Measurements from ENCODE around the gene ITSN2.

ITSN2 gene

DNA sequence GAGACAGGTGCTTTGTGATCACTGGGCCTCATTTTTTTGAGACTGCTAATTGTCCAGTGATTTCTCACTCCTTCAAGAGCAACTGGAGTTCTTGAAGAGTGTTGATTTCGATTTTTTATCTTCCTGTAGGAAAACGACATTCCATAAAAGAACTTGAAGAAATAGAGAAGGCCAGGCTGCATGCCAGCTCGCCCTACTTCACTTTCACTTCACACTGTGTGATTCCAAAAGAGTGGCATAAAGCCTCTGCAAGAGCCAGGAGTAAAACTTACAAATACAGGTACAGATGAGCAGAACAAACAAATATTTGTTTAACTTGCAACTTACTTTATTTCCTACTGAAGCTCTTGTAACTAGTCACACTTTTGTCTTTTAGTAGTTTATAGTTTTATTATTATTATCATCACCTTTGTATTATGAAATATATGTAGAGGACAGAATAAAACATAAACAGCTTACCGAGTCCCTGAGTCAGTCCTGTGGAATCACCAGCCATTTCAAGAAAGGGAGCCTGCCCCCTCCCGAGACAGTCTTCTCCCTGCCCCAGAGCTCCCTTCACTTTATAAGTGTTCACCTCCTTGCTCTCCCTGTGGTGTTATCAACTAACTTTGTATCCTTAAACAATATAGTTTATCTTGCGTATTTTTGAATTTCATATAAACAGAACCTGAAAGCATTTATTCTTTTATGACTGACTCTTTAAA, 176.8 kb downstream of the ITSN2 start:
- DNase-seq (ENCODE audit: low read depth in 1 of 2, low spot score in 1 of 2) = no peak

DNA sequence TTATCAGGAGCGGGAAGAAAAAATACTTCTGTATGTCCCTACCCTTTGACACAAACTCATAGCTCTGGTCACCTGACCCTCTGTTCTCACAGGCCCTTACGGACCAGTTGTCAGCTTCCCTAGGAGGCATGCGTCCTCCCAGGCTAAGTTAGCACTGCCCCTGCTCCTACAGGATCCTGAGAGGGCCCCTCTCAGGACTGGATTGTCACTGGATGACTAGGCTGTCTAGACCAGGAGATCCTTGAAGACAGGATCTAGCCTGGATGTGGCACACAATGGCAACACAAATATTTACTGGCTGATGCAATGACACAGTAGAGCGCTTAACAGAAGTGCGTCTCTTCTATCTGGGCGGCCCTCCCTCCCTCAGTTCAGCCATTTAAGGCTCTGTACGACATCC, 177.8 kb downstream of the ITSN2 start:
- no peak for DNase-seq (ENCODE audit: low read depth in 1 of 2, low spot score in 1 of 2)

DNA sequence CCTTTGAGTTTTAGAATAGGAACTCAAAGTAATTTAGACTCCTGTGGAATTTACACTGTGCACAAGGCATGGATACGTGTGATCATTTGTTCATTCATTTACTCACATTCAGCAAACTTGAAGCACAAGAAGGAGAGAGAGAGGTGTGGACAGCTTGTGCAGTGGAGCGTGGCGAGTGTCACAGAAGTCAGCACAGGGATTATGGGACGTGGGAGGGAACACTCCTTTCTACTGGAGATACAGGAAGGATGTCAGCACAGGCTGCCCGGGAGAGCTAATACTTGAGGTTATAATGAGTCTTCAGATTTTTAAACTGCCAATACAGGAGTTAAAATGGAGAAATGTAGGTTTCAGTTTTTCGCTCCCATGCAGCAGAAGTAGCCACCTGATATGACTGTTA, 178.5 kb downstream of the ITSN2 start:
- no peak for DNase-seq (ENCODE audit: low read depth in 1 of 2, low spot score in 1 of 2)

DNA sequence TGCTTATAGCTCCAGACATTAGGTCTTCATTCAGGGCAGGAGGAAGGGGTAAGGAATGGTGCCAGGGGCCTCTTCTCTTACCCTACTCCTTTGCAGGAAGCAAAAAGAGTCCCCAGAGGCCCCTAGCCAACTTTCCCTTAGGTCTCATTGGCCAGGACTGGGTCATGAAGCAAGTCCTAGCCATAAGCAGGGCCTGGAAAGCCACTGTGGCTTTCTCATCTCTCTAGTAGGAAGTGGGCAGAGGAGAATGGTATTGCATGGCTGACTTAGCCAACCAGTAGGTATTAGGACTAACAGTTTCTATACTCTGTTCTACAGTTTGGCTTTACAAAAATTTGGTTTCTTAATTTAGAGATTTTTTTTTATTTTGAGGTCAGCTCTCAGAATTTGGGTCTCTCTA, 180.7 kb downstream of the ITSN2 start:
- no peak for DNase-seq (ENCODE audit: low read depth in 1 of 2, low spot score in 1 of 2)

- no peak for DNase-seq (ENCODE audit: low read depth in 1 of 2, low spot score in 1 of 2)
Measured at GRCh38 chr2:24176326-24176725, 184.0 kb downstream of the ITSN2 start.

GRCh38 chr2:24175631-24176187, 184.6 kb downstream of the ITSN2 start:
- no peak for DNase-seq (ENCODE audit: low read depth in 1 of 2, low spot score in 1 of 2)

DNA sequence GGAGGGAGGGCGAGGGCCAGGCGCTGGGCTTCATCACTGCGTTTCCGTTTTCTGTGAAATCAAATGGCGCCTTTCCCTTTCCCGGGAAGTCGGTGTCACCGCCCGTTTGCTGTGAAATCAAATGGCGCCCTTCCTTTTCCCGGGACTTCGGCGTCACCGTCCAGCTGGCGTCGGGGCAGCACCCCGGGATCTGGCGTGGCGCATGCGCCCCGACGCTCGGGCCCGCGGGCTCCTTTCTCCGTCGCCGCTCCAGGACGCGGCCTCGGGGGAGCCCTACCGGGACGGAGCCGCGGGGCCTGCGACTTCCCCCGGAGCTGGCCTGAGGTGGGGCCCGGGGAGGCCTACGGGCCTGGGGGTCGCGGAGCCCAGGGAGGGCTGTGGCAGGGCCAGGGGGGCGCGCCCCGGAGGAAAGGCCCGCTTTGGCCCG, 185.5 kb downstream of the ITSN2 start, which contains the start of gene FAM228A:
TSS of gene FAM228A (plus strand) at position 203 of the 427 bp plus-strand sequence. CDS start 428 bp downstream, outside the sequence.
- DNase-seq (ENCODE audit: low read depth in 1 of 2, low spot score in 1 of 2) = no peak

GRCh38 chr2:24169023-24169422, 191.3 kb downstream of the ITSN2 start:
- DNase-seq (ENCODE audit: low read depth in 1 of 2, low spot score in 1 of 2) = no peak

- peak in 1 of 2 donors; percentile 11 for DNase-seq (ENCODE audit: low read depth in 1 of 2, low spot score in 1 of 2)
Measured at GRCh38 chr2:24164416-24164973, 195.8 kb downstream of the ITSN2 start.

DNA sequence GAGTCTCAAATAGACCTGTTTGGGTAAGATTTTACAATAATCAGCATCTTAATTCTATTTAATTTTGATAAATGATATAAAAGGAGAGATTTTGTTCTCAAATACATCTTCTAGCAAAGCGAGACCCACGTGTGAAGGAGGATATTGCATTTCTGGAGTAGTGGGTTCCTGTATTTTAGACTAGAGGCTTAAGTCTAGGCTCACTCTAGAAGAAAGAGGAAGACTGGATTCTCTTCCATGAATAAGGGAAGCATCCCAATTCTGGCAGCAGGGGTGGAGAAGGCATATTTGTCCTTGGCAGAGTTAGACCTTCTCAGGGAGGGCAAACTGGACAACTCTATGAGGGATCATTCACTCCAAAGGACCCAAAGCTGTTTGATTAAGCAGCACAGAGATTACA, 196.7 kb downstream of the ITSN2 start:
- no peak for DNase-seq (ENCODE audit: low read depth in 1 of 2, low spot score in 1 of 2)

DNA sequence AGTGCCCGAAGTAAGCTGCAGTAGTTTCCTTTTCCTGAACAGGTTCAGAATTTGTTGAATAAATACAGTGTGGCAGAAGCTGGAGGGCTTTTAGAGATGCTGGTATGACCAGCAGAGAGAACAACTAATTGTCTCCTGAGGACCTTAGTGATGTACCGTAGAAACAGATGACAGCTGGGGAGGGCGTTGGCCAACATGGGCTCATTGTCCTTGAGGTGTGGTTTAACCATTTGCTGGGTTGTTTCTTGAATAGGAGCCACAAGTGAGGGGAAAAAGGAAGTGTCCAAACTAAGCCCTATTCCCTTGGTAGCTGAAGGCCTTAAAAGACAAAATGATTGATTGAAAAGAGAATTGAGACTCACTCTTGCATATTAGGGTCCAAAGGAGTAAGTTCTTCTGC, 197.2 kb downstream of the ITSN2 start:
- no peak for DNase-seq (ENCODE audit: low read depth in 1 of 2, low spot score in 1 of 2)

DNA sequence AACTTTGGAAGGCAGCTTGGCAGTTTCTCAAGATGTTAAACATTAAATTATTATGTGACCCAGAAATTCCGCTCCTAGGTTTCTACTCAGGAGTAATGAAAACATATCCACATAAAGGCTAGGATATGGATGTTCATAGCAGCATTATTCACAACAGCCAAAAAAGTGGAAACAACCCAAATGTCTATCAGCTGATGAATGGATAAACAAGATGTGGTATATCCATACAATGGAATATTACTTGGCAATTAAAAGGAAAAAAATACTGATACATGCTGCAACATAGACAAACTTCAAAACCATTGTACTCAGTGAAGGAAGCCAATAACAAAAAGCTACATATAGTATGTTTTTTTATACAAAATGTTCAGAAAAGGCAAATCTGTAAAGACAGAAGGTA, 197.8 kb downstream of the ITSN2 start:
- no peak for DNase-seq (ENCODE audit: low read depth in 1 of 2, low spot score in 1 of 2)

DNA sequence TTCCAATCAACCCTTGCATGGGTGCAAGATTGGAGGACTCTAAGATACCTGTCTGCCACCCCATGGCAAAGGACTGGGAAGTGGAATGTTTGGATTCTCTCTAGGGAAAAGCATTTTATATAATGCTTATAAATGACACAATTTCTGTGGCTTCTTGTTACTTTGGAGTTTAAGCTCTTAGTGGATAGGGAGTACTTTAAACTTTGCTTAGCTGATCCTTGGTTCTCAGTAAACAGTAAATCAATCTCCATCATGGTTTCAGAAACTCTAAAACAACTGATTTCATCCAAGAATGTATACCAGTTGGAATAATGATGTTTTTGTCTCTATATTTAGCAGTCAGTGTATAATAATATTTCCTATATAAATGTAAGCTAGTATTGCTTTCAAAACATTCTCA, 199.6 kb downstream of the ITSN2 start:
- no peak for DNase-seq (ENCODE audit: low read depth in 1 of 2, low spot score in 1 of 2)

GRCh38 chr2:24159708-24160107, 200.6 kb downstream of the ITSN2 start:
- no peak for DNase-seq (ENCODE audit: low read depth in 1 of 2, low spot score in 1 of 2)

GRCh38 chr2:24158131-24158530, 202.2 kb downstream of the ITSN2 start:
- DNase-seq (ENCODE audit: low read depth in 1 of 2, low spot score in 1 of 2) = no peak

DNA sequence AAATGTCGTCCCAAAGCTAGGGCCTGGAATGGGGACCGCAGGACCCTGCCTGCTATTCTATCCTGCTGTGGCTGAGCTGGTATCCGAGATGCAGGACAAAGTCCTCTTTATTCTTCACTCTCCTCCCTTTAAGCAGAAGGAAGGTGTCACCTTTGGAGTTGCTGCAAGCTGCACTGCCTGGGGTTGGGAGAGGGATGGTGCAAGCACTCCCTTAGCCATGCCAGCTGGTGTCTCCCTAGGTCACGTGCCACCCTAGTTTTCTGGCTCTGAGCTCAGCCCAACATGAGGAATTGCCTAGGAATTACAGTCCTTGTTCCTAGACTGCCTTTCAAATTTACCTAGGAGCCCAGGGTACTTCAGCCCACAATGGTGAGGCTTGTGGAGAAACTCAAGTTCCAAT, 206.9 kb downstream of the ITSN2 start:
- DNase-seq (ENCODE audit: low read depth in 1 of 2, low spot score in 1 of 2) = no peak

Measured in activated CD4-positive, alpha-beta T cell treated with anti-CD3 and anti-CD28 coated beads, Interleukin-2, amount 50 U/mL, for 24 hours (primary cell).